GM23248 (cell line): Measurements from ENCODE around the gene FAM200A. TPM values are rescaled to one million over a fixed set of nuclear protein-coding genes. Genes with fewer than 3 reads are reported as not detected.
"Not testable (repeated sequence)": the region's sequence is repeated elsewhere in the genome, so short reads cannot be mapped to it uniquely, and the experiment has no call there.

Experiments used
- DNase-seq: peaks from one replicate; pipeline ENCODE4 v3.0.0-alpha.2; 2015
- H2AFZ ChIP-seq: fragments of 200-600 bp; sonication (generic); 2 replicates; pipeline ENCODE4 v1.6.1; 2016; ENCODE audit warnings: antibody characterized with exemption
- H3F3A ChIP-seq: fragments of 200-600 bp; sonication (generic); 2 replicates; pipeline ENCODE4 v1.6.1; 2016; ENCODE audit warnings: mild to moderate bottlenecking, antibody characterized with exemption, mixed run types; ENCODE audit not compliant: insufficient read depth
- H3K27ac ChIP-seq: fragments of 200-600 bp; sonication (generic); 2 replicates; pipeline ENCODE4 v1.5.1; 2016; ENCODE audit warnings: mild to moderate bottlenecking
- H3K27me3 ChIP-seq: fragments of 200-600 bp; sonication (generic); replicated peaks from 2 replicates; pipeline ENCODE4 v1.6.1; 2016; ENCODE audit warnings: mild to moderate bottlenecking; ENCODE audit not compliant: insufficient read depth
- H3K36me3 ChIP-seq: fragments of 200-600 bp; sonication (generic); 2 replicates; pipeline ENCODE4 v1.6.1; 2016; ENCODE audit warnings: low read depth, mild to moderate bottlenecking
- H3K4me1 ChIP-seq: fragments of 200-600 bp; sonication (generic); 2 replicates; pipeline ENCODE4 v1.6.1; 2016; ENCODE audit warnings: mild to moderate bottlenecking; ENCODE audit not compliant: insufficient read depth
- H3K4me2 ChIP-seq: fragments of 200-600 bp; sonication (generic); one replicate; pipeline ENCODE4 v1.6.1; 2016; ENCODE audit warnings: mild to moderate bottlenecking; ENCODE audit not compliant: unreplicated experiment
- H3K4me3 ChIP-seq: fragments of 200-600 bp; sonication (generic); 2 replicates; pipeline ENCODE4 v1.5.1; 2016; ENCODE audit warnings: mild to moderate bottlenecking
- H3K79me2 ChIP-seq: fragments of 200-600 bp; sonication (generic); 2 replicates; pipeline ENCODE4 v1.6.1; 2016; ENCODE audit warnings: mild to moderate bottlenecking; ENCODE audit not compliant: insufficient read depth
- H3K9ac ChIP-seq: fragments of 200-600 bp; sonication (generic); 2 replicates; pipeline ENCODE4 v1.6.1; 2016; ENCODE audit warnings: mild to moderate bottlenecking
- H3K9me2 ChIP-seq: fragments of 200-600 bp; sonication (generic); 2 replicates; pipeline ENCODE4 v1.6.1; 2016; ENCODE audit warnings: mixed run types, mild to moderate bottlenecking, moderate library complexity; ENCODE audit not compliant: insufficient read depth
- H3K9me3 ChIP-seq: fragments of 200-600 bp; sonication (generic); one replicate; pipeline ENCODE4 v1.6.1; 2017; ENCODE audit warnings: low read depth
- H4K20me1 ChIP-seq: fragments of 200-600 bp; sonication (generic); 2 replicates; pipeline ENCODE4 v1.6.0; 2016; ENCODE audit not compliant: insufficient read depth
- EZH2 ChIP-seq: fragments of 200-600 bp; sonication (generic); IDR thresholded peaks from 2 replicates; pipeline ENCODE4 v1.6.1; 2018; ENCODE audit warnings: antibody characterized with exemption, mild to moderate bottlenecking; ENCODE audit not compliant: insufficient read depth, poor library complexity, severe bottlenecking
- EZH2phosphoT487 ChIP-seq: fragments of 200-600 bp; sonication (generic); IDR thresholded peaks from 2 replicates; pipeline ENCODE4 v1.6.1; 2018; ENCODE audit warnings: antibody characterized with exemption, moderate library complexity, mild to moderate bottlenecking, low read depth; ENCODE audit not compliant: insufficient read depth
- WGBS, 2 experiments: methylation state at CpG; one replicate each; pipeline ENCODE4 v1.1.6; 2015 to 2017; ENCODE audit warnings: low lambda C conversion rate in 2 of 2, low coverage in 1 of 2; ENCODE audit errors: missing lambda C conversion rate in 2 of 2; 5-methylcytosine and 5-hydroxymethylcytosine counted together
- in situ Hi-C: fragments of 300-500 bp; cut with MboI; formaldehyde crosslinking; loops from 2 replicates; pipeline ENCODE4 v1.15.0; 2020
- polyA plus RNA-seq: library from polyadenylated mRNA; unstranded; fragments of >200 nt; fragmentation: Nextera tagmentation; extraction: Ambion mirVana; gene quantifications from 2 replicates; pipeline ENCODE4 v1.2.1, GENCODE V29; 2016
- total RNA-seq: library from RNA; depleted of rRNA; stranded (reverse); fragments of >200 nt; shearing (Covaris generic); gene quantifications from 2 replicates; pipeline ENCODE4 v1.2.3, GENCODE V29; 2014

The FAM200A gene
- total and polyA plus RNA-seq, 2 experiments from 2014 or later, result 6.2 to 8.2 TPM

GRCh38 chr7:99557196-99557607 is 5.3 kb upstream of the FAM200A start:
- in situ Hi-C loops, result no loop called here
- H3K36me3 ChIP-seq, result peaks cover 22% of the 10 kb centered on the region

GRCh38 chr7:99554939-99555338 is 3.0 kb upstream of the FAM200A start:
- in situ Hi-C loops, result no loop called here
- H4K20me1 ChIP-seq, result no peaks in the 10 kb centered on the region
- H3K79me2 ChIP-seq, result peaks cover 84% of the 10 kb centered on the region

More at GRCh38 chr7:99557196-99557607, 5.3 kb upstream of the FAM200A start:
- Histone ChIP-seq H3K27ac (peak overlapping the region; percentile 96; the same call in 1 of the 2 replicates), H2AFZ (no peak overlapping the region), H3F3A (peaks cover 34% of the 10 kb centered on the region), H4K20me1 (no peaks in the 10 kb centered on the region), H3K79me2 (peaks cover 84% of the 10 kb centered on the region), H3K4me3 (peak overlapping the region; percentile 96), H3K9me2 (no peaks in the 10 kb centered on the region), H3K9me3 (no peaks in the 10 kb centered on the region), H3K4me1 (peaks cover 34% of the 10 kb centered on the region), H3K9ac (peak overlapping the region; percentile 98), H3K4me2 (peak overlapping the region; percentile 84), H3K27me3 (no peaks in the 10 kb centered on the region)
- TF ChIP-seq EZH2 (no peak), EZH2phosphoT487 (no peak)
- DNase-seq, result peak; percentile 40
- 93 to 96% methylated on average over 4 of the region's 4 CpGs for WGBS, 2 experiments

GRCh38 chr7:99553039-99553438 is 1.1 kb upstream of the FAM200A start:
- 89 to 91% methylated on average over 4 of the region's 4 CpGs for WGBS, 2 experiments
- Histone ChIP-seq H3K9ac (no peak overlapping the region), H3K79me2 (peaks cover 74% of the 10 kb centered on the region), H3K9me2 (no peaks in the 10 kb centered on the region), H4K20me1 (no peaks in the 10 kb centered on the region), H3K27me3 (no peaks in the 10 kb centered on the region), H3K4me2 (no peak overlapping the region), H2AFZ (no peak overlapping the region), H3K36me3 (peaks cover 6% of the 10 kb centered on the region; the same call in 1 of the 2 replicates), H3K4me1 (peaks cover 10% of the 10 kb centered on the region; the same call in 1 of the 2 replicates), H3K9me3 (no peaks in the 10 kb centered on the region), H3K27ac (no peak overlapping the region), H3K4me3 (no peak overlapping the region), H3F3A (no peaks in the 10 kb centered on the region)
- TF ChIP-seq EZH2phosphoT487, result no peak
- in situ Hi-C loops, result no loop called here
- no peak for DNase-seq

More at GRCh38 chr7:99554939-99555338, 3.0 kb upstream of the FAM200A start:
- 52 to 54% methylated on average over 2 of the region's 2 CpGs for WGBS, 2 experiments
- Histone ChIP-seq H3K4me1 (peaks cover 16% of the 10 kb centered on the region), H3K4me2 (no peak overlapping the region), H3K27ac (no peak overlapping the region), H3K9ac (no peak overlapping the region), H3F3A (peaks cover 11% of the 10 kb centered on the region; the same call in 1 of the 2 replicates), H2AFZ (no peak overlapping the region), H3K9me3 (no peaks in the 10 kb centered on the region), H3K9me2 (no peaks in the 10 kb centered on the region), H3K36me3 (no peaks in the 10 kb centered on the region; the same call in 1 of the 2 replicates), H3K4me3 (no peak overlapping the region), H3K27me3 (no peaks in the 10 kb centered on the region)
- DNase-seq, result no peak
- TF ChIP-seq EZH2phosphoT487 (no peak), EZH2 (no peak)

- Histone ChIP-seq H3K27ac (peak overlapping the region; percentile 70), H3F3A (no peaks in the 10 kb centered on the region), H3K9me2 (no peaks in the 10 kb centered on the region), H3K9ac (peak overlapping the region; percentile 97), H4K20me1 (no peaks in the 10 kb centered on the region), H2AFZ (peak overlapping the region; percentile 98), H3K9me3 (no peaks in the 10 kb centered on the region), H3K4me2 (peak overlapping the region; percentile 95), H3K27me3 (no peaks in the 10 kb centered on the region), H3K4me1 (peaks cover 5% of the 10 kb centered on the region; the same call in 1 of the 2 replicates), H3K4me3 (peak overlapping the region; percentile 95), H3K79me2 (peaks cover 64% of the 10 kb centered on the region), H3K36me3 (peaks cover 10% of the 10 kb centered on the region)
- TF ChIP-seq EZH2phosphoT487, result no peak
- TF ChIP-seq EZH2, result no peak
- in situ Hi-C loops, result no loop called here
- WGBS, 2 experiments, result 9 to 13% methylated on average over 15 of the region's 15 CpGs
- DNase-seq, result peak; percentile 62
These were observed 580 bp downstream of the FAM200A start for GRCh38 chr7:99551334-99551733.

- H3K4me3 ChIP-seq, in situ Hi-C loops, H3F3A ChIP-seq, H4K20me1 ChIP-seq, DNase-seq, H3K4me2 ChIP-seq, H3K9me2 ChIP-seq, H3K27ac ChIP-seq, H2AFZ ChIP-seq, H3K36me3 ChIP-seq, H3K9ac ChIP-seq, H3K9me3 ChIP-seq, H3K27me3 ChIP-seq, H3K4me1 ChIP-seq: not testable (repeated sequence)
- 93 to 100% methylated on average over 2 of the region's 2 CpGs for WGBS, 2 experiments
- peaks cover 53% of the 10 kb centered on the region for H3K79me2 ChIP-seq
These were observed 2.4 kb downstream of the FAM200A start for GRCh38 chr7:99549545-99549944.

GRCh38 chr7:99545308-99545707 is 6.6 kb downstream of the FAM200A start:
- H2AFZ ChIP-seq, H3K27me3 ChIP-seq, H3K4me2 ChIP-seq, in situ Hi-C loops, H3K27ac ChIP-seq, H3K9me2 ChIP-seq, H3K9ac ChIP-seq, H3K4me1 ChIP-seq, DNase-seq, H3K9me3 ChIP-seq, H4K20me1 ChIP-seq, H3K4me3 ChIP-seq, H3K36me3 ChIP-seq, H3F3A ChIP-seq: not testable (repeated sequence)
- H3K79me2 ChIP-seq, result peaks cover 18% of the 10 kb centered on the region
- 96 to 99% methylated on average over 5 of the region's 5 CpGs for WGBS, 2 experiments
